ENCODE data around the gene GSDMA. TPM values are rescaled to one million over a fixed set of nuclear protein-coding genes. Genes with fewer than 3 reads are reported as not detected.

GSDMA gene
- total RNA-seq = not detected

- H3K4me1 ChIP-seq (ENCODE audit: control insufficient read depth in 3 of 3, insufficient read depth in 3 of 3, low read length in 3 of 3) = peaks cover 0 to 2% (median 0%) of the 10 kb centered on the region in 3 donors
- peaks cover 2 to 12% (median 3%) of the 10 kb centered on the region in 3 donors for H3K27me3 ChIP-seq (ENCODE audit: control insufficient read depth in 3 of 3, insufficient read depth in 3 of 3, low read length in 3 of 3)
Measured at GRCh38 chr17:39962642-39963220, at the start of gene GSDMA. GSDMA (plus strand) TSS chr17:39963004; CDS start chr17:39965688, 2,684 bp downstream.

GRCh38 chr17:39913989-39914388 is 48.8 kb upstream of the GSDMA start:
- no peaks in the 10 kb centered on the region for H3K4me1 ChIP-seq (ENCODE audit: control insufficient read depth in 3 of 3, insufficient read depth in 3 of 3, low read length in 3 of 3)
- H3K36me3 ChIP-seq (ENCODE audit: control insufficient read depth in 3 of 3, insufficient read depth in 3 of 3, low read length in 3 of 3) = peaks cover 2 to 10% (median 4%) of the 10 kb centered on the region in 3 donors
- H3K9me3 ChIP-seq (ENCODE audit: control insufficient read depth in 3 of 3, low read length in 3 of 3) = no peaks in the 10 kb centered on the region
- H3K27ac ChIP-seq (ENCODE audit: low read depth, low read length) = no peak overlapping the region
- H3K4me3 ChIP-seq (ENCODE audit: low read length in 3 of 3) = no peak overlapping the region
- H3K27me3 ChIP-seq (ENCODE audit: control insufficient read depth in 3 of 3, insufficient read depth in 3 of 3, low read length in 3 of 3) = no peaks in the 10 kb centered on the region
- H3K9ac ChIP-seq (ENCODE audit: low read depth in 1 of 3, low read length in 3 of 3) = no peak overlapping the region

More at GRCh38 chr17:39962642-39963220, at the start of gene GSDMA:
- H3K9me3 ChIP-seq (ENCODE audit: control insufficient read depth in 3 of 3, low read length in 3 of 3) = no peaks in the 10 kb centered on the region
- no peak within 1 kb of the TSS for H3K9ac ChIP-seq (ENCODE audit: low read depth in 1 of 3, low read length in 3 of 3)
- no peak within 1 kb of the TSS for H3K27ac ChIP-seq (ENCODE audit: low read depth, low read length)
- H3K36me3 ChIP-seq (ENCODE audit: control insufficient read depth in 3 of 3, insufficient read depth in 3 of 3, low read length in 3 of 3) = no peaks in the 10 kb centered on the region
- H3K4me3 ChIP-seq (ENCODE audit: low read length in 3 of 3) = no peak within 1 kb of the TSS

- Histone ChIP-seq H3K4me3 (ENCODE audit: low read length in 3 of 3) (no peak overlapping the region), H3K36me3 (ENCODE audit: control insufficient read depth in 3 of 3, insufficient read depth in 3 of 3, low read length in 3 of 3) (peaks cover 6 to 12% (median 7%) of the 10 kb centered on the region in 3 donors), H3K27me3 (ENCODE audit: control insufficient read depth in 3 of 3, insufficient read depth in 3 of 3, low read length in 3 of 3) (no peaks in the 10 kb centered on the region), H3K4me1 (ENCODE audit: control insufficient read depth in 3 of 3, insufficient read depth in 3 of 3, low read length in 3 of 3) (no peaks in the 10 kb centered on the region), H3K9me3 (ENCODE audit: control insufficient read depth in 3 of 3, low read length in 3 of 3) (no peaks in the 10 kb centered on the region), H3K9ac (ENCODE audit: low read depth in 1 of 3, low read length in 3 of 3) (no peak overlapping the region), H3K27ac (ENCODE audit: low read depth, low read length) (no peak overlapping the region)
Measured at GRCh38 chr17:39915559-39915958, 47.2 kb upstream of the GSDMA start.

- H3K4me1 ChIP-seq (ENCODE audit: control insufficient read depth in 3 of 3, insufficient read depth in 3 of 3, low read length in 3 of 3) = no peaks in the 10 kb centered on the region
- H3K9ac ChIP-seq (ENCODE audit: low read depth in 1 of 3, low read length in 3 of 3) = no peak overlapping the region
- no peaks in the 10 kb centered on the region for H3K9me3 ChIP-seq (ENCODE audit: control insufficient read depth in 3 of 3, low read length in 3 of 3)
- no peak overlapping the region for H3K27ac ChIP-seq (ENCODE audit: low read depth, low read length)
- peaks cover 12 to 18% (median 14%) of the 10 kb centered on the region in 3 donors for H3K36me3 ChIP-seq (ENCODE audit: control insufficient read depth in 3 of 3, insufficient read depth in 3 of 3, low read length in 3 of 3)
- H3K4me3 ChIP-seq (ENCODE audit: low read length in 3 of 3) = no peak overlapping the region
- no peaks in the 10 kb centered on the region for H3K27me3 ChIP-seq (ENCODE audit: control insufficient read depth in 3 of 3, insufficient read depth in 3 of 3, low read length in 3 of 3)
Measured at GRCh38 chr17:39916918-39917317, 45.9 kb upstream of the GSDMA start.

- no peaks in the 10 kb centered on the region for H3K27me3 ChIP-seq (ENCODE audit: control insufficient read depth in 3 of 3, insufficient read depth in 3 of 3, low read length in 3 of 3)
- no peak overlapping the region for H3K27ac ChIP-seq (ENCODE audit: low read depth, low read length)
- peaks cover 0 to 6% (median 2%) of the 10 kb centered on the region in 3 donors for H3K4me1 ChIP-seq (ENCODE audit: control insufficient read depth in 3 of 3, insufficient read depth in 3 of 3, low read length in 3 of 3)
- H3K4me3 ChIP-seq (ENCODE audit: low read length in 3 of 3) = no peak overlapping the region
- H3K9me3 ChIP-seq (ENCODE audit: control insufficient read depth in 3 of 3, low read length in 3 of 3) = no peaks in the 10 kb centered on the region
- no peak overlapping the region for H3K9ac ChIP-seq (ENCODE audit: low read depth in 1 of 3, low read length in 3 of 3)
- H3K36me3 ChIP-seq (ENCODE audit: control insufficient read depth in 3 of 3, insufficient read depth in 3 of 3, low read length in 3 of 3) = peaks cover 28 to 40% (median 34%) of the 10 kb centered on the region in 3 donors
Measured at GRCh38 chr17:39919087-39919683, 43.6 kb upstream of the GSDMA start.

GRCh38 chr17:39920218-39921210 is 42.3 kb upstream of the GSDMA start:
- Histone ChIP-seq H3K27me3 (ENCODE audit: control insufficient read depth in 3 of 3, insufficient read depth in 3 of 3, low read length in 3 of 3) (no peaks in the 10 kb centered on the region), H3K27ac (ENCODE audit: low read depth, low read length) (no peak overlapping the region), H3K4me1 (ENCODE audit: control insufficient read depth in 3 of 3, insufficient read depth in 3 of 3, low read length in 3 of 3) (peaks cover 7 to 18% (median 7%) of the 10 kb centered on the region in 3 donors), H3K9me3 (ENCODE audit: control insufficient read depth in 3 of 3, low read length in 3 of 3) (no peaks in the 10 kb centered on the region), H3K4me3 (ENCODE audit: low read length in 3 of 3) (no peak overlapping the region), H3K36me3 (ENCODE audit: control insufficient read depth in 3 of 3, insufficient read depth in 3 of 3, low read length in 3 of 3) (peaks cover 28 to 40% (median 34%) of the 10 kb centered on the region in 3 donors), H3K9ac (ENCODE audit: low read depth in 1 of 3, low read length in 3 of 3) (no peak overlapping the region)

- no peak overlapping the region for H3K27ac ChIP-seq (ENCODE audit: low read depth, low read length)
Measured at GRCh38 chr17:39921323-39921722, 41.5 kb upstream of the GSDMA start.

GRCh38 chr17:39922006-39922405 is 40.8 kb upstream of the GSDMA start:
- Histone ChIP-seq H3K4me1 (ENCODE audit: control insufficient read depth in 3 of 3, insufficient read depth in 3 of 3, low read length in 3 of 3) (peaks cover 18 to 33% (median 21%) of the 10 kb centered on the region in 3 donors), H3K36me3 (ENCODE audit: control insufficient read depth in 3 of 3, insufficient read depth in 3 of 3, low read length in 3 of 3) (peaks cover 28 to 40% (median 34%) of the 10 kb centered on the region in 3 donors)

More at GRCh38 chr17:39921323-39921722, 41.5 kb upstream of the GSDMA start:
- no peak overlapping the region for H3K9ac ChIP-seq (ENCODE audit: low read depth in 1 of 3, low read length in 3 of 3)
- peaks cover 28 to 40% (median 34%) of the 10 kb centered on the region in 3 donors for H3K36me3 ChIP-seq (ENCODE audit: control insufficient read depth in 3 of 3, insufficient read depth in 3 of 3, low read length in 3 of 3)
- H3K9me3 ChIP-seq (ENCODE audit: control insufficient read depth in 3 of 3, low read length in 3 of 3) = no peaks in the 10 kb centered on the region
- no peaks in the 10 kb centered on the region for H3K27me3 ChIP-seq (ENCODE audit: control insufficient read depth in 3 of 3, insufficient read depth in 3 of 3, low read length in 3 of 3)
- peaks cover 11 to 26% (median 14%) of the 10 kb centered on the region in 3 donors for H3K4me1 ChIP-seq (ENCODE audit: control insufficient read depth in 3 of 3, insufficient read depth in 3 of 3, low read length in 3 of 3)
- no peak overlapping the region for H3K4me3 ChIP-seq (ENCODE audit: low read length in 3 of 3)

GRCh38 chr17:39923230-39923629 is 39.6 kb upstream of the GSDMA start:
- Histone ChIP-seq H3K9me3 (ENCODE audit: control insufficient read depth in 3 of 3, low read length in 3 of 3) (no peaks in the 10 kb centered on the region), H3K27me3 (ENCODE audit: control insufficient read depth in 3 of 3, insufficient read depth in 3 of 3, low read length in 3 of 3) (no peaks in the 10 kb centered on the region), H3K27ac (ENCODE audit: low read depth, low read length) (no peak overlapping the region), H3K4me3 (ENCODE audit: low read length in 3 of 3) (no peak overlapping the region), H3K9ac (ENCODE audit: low read depth in 1 of 3, low read length in 3 of 3) (no peak overlapping the region), H3K4me1 (ENCODE audit: control insufficient read depth in 3 of 3, insufficient read depth in 3 of 3, low read length in 3 of 3) (peaks cover 24 to 39% (median 24%) of the 10 kb centered on the region in 3 donors), H3K36me3 (ENCODE audit: control insufficient read depth in 3 of 3, insufficient read depth in 3 of 3, low read length in 3 of 3) (peaks cover 28 to 40% (median 34%) of the 10 kb centered on the region in 3 donors)

More at GRCh38 chr17:39922006-39922405, 40.8 kb upstream of the GSDMA start:
- H3K9me3 ChIP-seq (ENCODE audit: control insufficient read depth in 3 of 3, low read length in 3 of 3) = no peaks in the 10 kb centered on the region
- no peak overlapping the region for H3K27ac ChIP-seq (ENCODE audit: low read depth, low read length)
- no peak overlapping the region for H3K4me3 ChIP-seq (ENCODE audit: low read length in 3 of 3)
- no peak overlapping the region for H3K9ac ChIP-seq (ENCODE audit: low read depth in 1 of 3, low read length in 3 of 3)
- H3K27me3 ChIP-seq (ENCODE audit: control insufficient read depth in 3 of 3, insufficient read depth in 3 of 3, low read length in 3 of 3) = no peaks in the 10 kb centered on the region

Measured in skeletal muscle tissue (tissue), 4 donors.